ENCODE data around the gene TMED5. TPM values are rescaled to one million over a fixed set of nuclear protein-coding genes. Genes with fewer than 3 reads are reported as not detected.

TMED5 gene
- total and polyA plus RNA-seq, 2 experiments from 2014 or later = 25.0 to 45.2 TPM

GRCh38 chr1:93200714-93201113 is 20.5 kb upstream of the TMED5 start:
- Mint-ChIP-seq H3K4me1 (no peaks in the 10 kb centered on the region), H3K9me3 (no peaks in the 10 kb centered on the region), H3K36me3 (ENCODE audit: low read depth) (peaks cover 28% of the 10 kb centered on the region), H3K27ac (no peak overlapping the region), H3K4me3 (no peak overlapping the region), H3K27me3 (ENCODE audit: insufficient read depth, low read depth, poor library complexity) (no peaks in the 10 kb centered on the region)
- Histone ChIP-seq H2AFZ (no peak overlapping the region), H3K27ac (ENCODE audit: low read depth) (no peak overlapping the region), H3K9me2 (ENCODE audit: insufficient read depth) (no peaks in the 10 kb centered on the region), H4K20me1 (replicated peaks; ENCODE audit: insufficient read depth) (no peaks in the 10 kb centered on the region), H3K4me1 (ENCODE audit: insufficient read depth) (no peaks in the 10 kb centered on the region), H3K27me3 (ENCODE audit: insufficient read depth) (no peaks in the 10 kb centered on the region), H3K4me2 (no peak overlapping the region), H3K4me3 (no peak overlapping the region), H3F3A (replicated peaks; ENCODE audit: low read depth) (no peaks in the 10 kb centered on the region), H3K79me2 (replicated peaks; ENCODE audit: insufficient read depth) (no peaks in the 10 kb centered on the region), H3K36me3 (ENCODE audit: insufficient read depth) (peaks cover 15% of the 10 kb centered on the region)
- no peak for ATAC-seq
- TF ChIP-seq EZH2 (IDR thresholded peaks at IDR 0.05; ENCODE audit: low read depth, unreplicated experiment) = no peak
- TF ChIP-seq NANOG (IDR thresholded peaks at IDR 0.05; ENCODE audit: borderline replicate concordance) = no peak
- no peak for TF ChIP-seq REST (IDR thresholded peaks at IDR 0.05; ENCODE audit: unreplicated experiment)
- TF ChIP-seq ZNF114 (CRISPR knock-in tag; IDR thresholded peaks at IDR 0.05) = no peak
- TF ChIP-seq POLR2AphosphoS5 (IDR thresholded peaks at IDR 0.05; ENCODE audit: low read depth) = no peak
- TF ChIP-seq CREB1 (CRISPR knock-in tag; IDR thresholded peaks at IDR 0.05; ENCODE audit: low read depth) = no peak
- TF ChIP-seq ETS1 (IDR thresholded peaks at IDR 0.05) = no peak
- TF ChIP-seq EZH2phosphoT487 (IDR thresholded peaks at IDR 0.05; ENCODE audit: unreplicated experiment) = no peak
- TF ChIP-seq CTCF (conservative IDR thresholded peaks at IDR 0.05; ENCODE audit: low read depth in 2 of 2) = no peak
- no peak for TF ChIP-seq STAT1 (IDR thresholded peaks at IDR 0.05; ENCODE audit: unreplicated experiment)
- no peak for TF ChIP-seq JUNB (IDR thresholded peaks at IDR 0.05; ENCODE audit: unreplicated experiment)
- TF ChIP-seq ZNF462 (CRISPR knock-in tag; IDR thresholded peaks at IDR 0.05) = no peak
- no peak for TF ChIP-seq ZNF331 (CRISPR knock-in tag; IDR thresholded peaks at IDR 0.05; ENCODE audit: low read depth)
- DNase-seq (ENCODE audit: low spot score) = no peak
